ENCODE data around the gene CSGALNACT2.

- no peak for TF ChIP-seq CTCF (conservative IDR thresholded peaks at IDR 0.05; ENCODE audit: low read length)
- TF ChIP-seq EZH2phosphoT487 (IDR thresholded peaks at IDR 0.05; ENCODE audit: borderline replicate concordance, low read depth, low read length): no peak
These were observed 7.1 kb downstream of the CSGALNACT2 start for GRCh38 chr10:43145311-43145710.
